ENCODE results near the gene ACBD6. TPM values are rescaled to one million over a fixed set of nuclear protein-coding genes. Genes with fewer than 3 reads are reported as not detected.

The ACBD6 gene
- total and polyA plus RNA-seq, 2 of the 4 experiments (the other 2 are of a cell fraction), result 52.5 to 59.1 TPM

GRCh38 chr1:180246579-180246978 lies 255.8 kb downstream of the ACBD6 start:
- Histone ChIP-seq H4K20me1 (ENCODE audit: insufficient read depth, low read length) (no peaks in the 10 kb centered on the region), H3K27ac (ENCODE audit: insufficient read depth, low read length) (no peak overlapping the region), H2AK9ac (replicated peaks; ENCODE audit: low read depth, low read length, poor library complexity) (no peak overlapping the region), H3K79me1 (ENCODE audit: low read depth in 1 of 2, low read length in 2 of 2) (no peaks in the 10 kb centered on the region), H3K9me1 (ENCODE audit: insufficient read depth, low read length) (peaks cover 4% of the 10 kb centered on the region; the same call in 1 of the 2 replicates), H3K4me1 (ENCODE audit: control insufficient read depth, insufficient read depth, low read length) (peaks cover 4% of the 10 kb centered on the region; the same call in 1 of the 2 replicates), H2BK120ac (ENCODE audit: low read depth, low read length) (no peak overlapping the region), H3K4me2 (ENCODE audit: low read depth, low read length) (no peak overlapping the region), H3K4me3 (ENCODE audit: insufficient read depth, low read depth, low read length) (no peak overlapping the region), H3K14ac (replicated peaks; ENCODE audit: low read depth, low read length) (no peak overlapping the region), H2BK15ac (ENCODE audit: low read depth, low read length) (no peak overlapping the region), H2BK5ac (ENCODE audit: low read depth, low read length, poor library complexity, severe bottlenecking) (no peak overlapping the region), H3K4ac (ENCODE audit: low read depth, low read length) (no peak overlapping the region), H4K91ac (ENCODE audit: insufficient read depth, low read depth, low read length) (no peak overlapping the region), H2AFZ (replicated peaks; ENCODE audit: low read length, poor library complexity) (no peak overlapping the region), H3K56ac (ENCODE audit: extremely low read depth, insufficient read depth, low read length) (no peak overlapping the region), H3K27me3 (ENCODE audit: control insufficient read depth, insufficient read depth, low read length) (peaks cover 23% of the 10 kb centered on the region), H3K36me3 (ENCODE audit: control insufficient read depth, insufficient read depth, low read length) (no peaks in the 10 kb centered on the region), H4K5ac (ENCODE audit: low read depth, low read length) (no peak overlapping the region), H3K9me3 (ENCODE audit: control insufficient read depth, insufficient read depth, low read length) (no peaks in the 10 kb centered on the region), H3K9ac (ENCODE audit: low read depth, low read length) (no peak overlapping the region), H2AK5ac (ENCODE audit: low read depth, low read length) (no peak overlapping the region), H3K23ac (ENCODE audit: low read depth, low read length) (no peak overlapping the region), H4K8ac (ENCODE audit: low read depth in 2 of 2, low read length in 2 of 2) (no peak overlapping the region), H2BK20ac (ENCODE audit: low read depth, low read length) (no peak overlapping the region), H3K18ac (ENCODE audit: low read depth, low read length) (no peak overlapping the region)
- DNase-seq, result no peak
- no peak for TF ChIP-seq FOS (IDR thresholded peaks at IDR 0.05; ENCODE audit: low read depth, low read length)
- TF ChIP-seq BHLHE40 (IDR thresholded peaks at IDR 0.05; ENCODE audit: low read depth, low read length), result no peak
- no peak for TF ChIP-seq SMC3 (IDR thresholded peaks at IDR 0.05; ENCODE audit: low read depth, low read length)
- no peak for TF ChIP-seq CEBPB (IDR thresholded peaks at IDR 0.05; ENCODE audit: low read depth, low read length)
- TF ChIP-seq RAD21 (IDR thresholded peaks at IDR 0.05; ENCODE audit: low read length), result no peak
- TF ChIP-seq RCOR1 (IDR thresholded peaks at IDR 0.05; ENCODE audit: insufficient replicate concordance, low read length), result no peak
- TF ChIP-seq RFX5 (IDR thresholded peaks at IDR 0.05; ENCODE audit: low read depth, low read length), result no peak
- WGBS, 2 experiments (ENCODE audit: extremely low coverage in 2 of 2, insufficient read length in 1 of 2), result 75% methylated on average over 2 of the region's 5 CpGs; no CpG with 5 or more reads in 1 of the 2 experiments
- dilution Hi-C loops (cut with HindIII; ENCODE audit: low sequenced_read_pairs, unreplicated experiment) (no loop called here), intact Hi-C loops (cut with micrococcal nuclease) (no loop called here), in situ Hi-C loops (cut with MboI; ENCODE audit: low sequenced_read_pairs) (no loop called here)
- no TSS peak for BruUV-seq (replicated peaks)
- no peak for ATAC-seq (ENCODE audit: low read depth)
- ChIA-PET POLR2A (ENCODE audit: unreplicated experiment) (no interaction called here), CTCF (no interaction called here)
